WTC11 (cell line): ENCODE measurements around the gene TNNT3. TPM values are rescaled to one million over a fixed set of nuclear protein-coding genes. Genes with fewer than 3 reads are reported as not detected.
A peak's percentile ranks its signal among the peaks of the same experiment; 100 is the strongest.

ENCODE experiments used
- ATAC-seq: fragments of 200-7000 bp; cut with Tn5 transposase; 2 replicates; pipeline ENCODE4 v1.10.0; 2021; ENCODE audit warnings: mild to moderate bottlenecking, moderate library complexity
- CTCF ChIA-PET: fragments of 300-600 bp; sonication (Branson Sonifier 250); formaldehyde crosslinking; loops from one replicate; lab custom pipeline; 2021; ENCODE audit warnings: antibody characterized with exemption; lab: Charles Lee
- POLR2A ChIA-PET: fragments of 350-600 bp; sonication (Branson Sonifier 250); formaldehyde crosslinking; loops from one replicate; lab custom pipeline; 2021; ENCODE audit warnings: antibody characterized with exemption; lab: Charles Lee
- DNase-seq: peaks from one replicate; pipeline ENCODE4 v3.0.0; 2021; ENCODE audit warnings: low spot score
- H3K27ac Mint-ChIP-seq: 2 replicates; pipeline ENCODE4 v1.8.0; 2021; ENCODE audit warnings: mixed read lengths
- H3K27me3 Mint-ChIP-seq: 2 replicates; pipeline ENCODE4 v1.8.0; 2021; ENCODE audit warnings: low read depth, mild to moderate bottlenecking, moderate library complexity, mixed read lengths
- H3K36me3 Mint-ChIP-seq: 2 replicates; pipeline ENCODE4 v1.8.0; 2021; ENCODE audit warnings: mixed read lengths
- H3K4me1 Mint-ChIP-seq: 2 replicates; pipeline ENCODE4 v1.8.0; 2022; ENCODE audit warnings: mixed read lengths
- H3K4me3 Mint-ChIP-seq: 2 replicates; pipeline ENCODE4 v1.8.0; 2021; ENCODE audit warnings: mild to moderate bottlenecking, moderate library complexity, mixed read lengths
- H3K9me3 Mint-ChIP-seq: 2 replicates; pipeline ENCODE4 v1.8.0; 2021; ENCODE audit warnings: mixed read lengths
- ATF1 ChIP-seq: sonication (generic); formaldehyde crosslinking; IDR thresholded peaks from 2 replicates; pipeline ENCODE4 v1.8.1; 2023; ENCODE audit warnings: mild to moderate bottlenecking, moderate library complexity, missing genetic modification reagents
- ELF4 ChIP-seq: sonication (generic); formaldehyde crosslinking; IDR thresholded peaks from 2 replicates; pipeline ENCODE4 v1.8.1; 2022; ENCODE audit warnings: low read depth, mild to moderate bottlenecking, moderate library complexity, missing genetic modification reagents
- ESRRA ChIP-seq: sonication (generic); formaldehyde crosslinking; IDR thresholded peaks from 2 replicates; pipeline ENCODE4 v1.8.1; 2022; ENCODE audit warnings: mild to moderate bottlenecking, missing genetic modification reagents, borderline replicate concordance
- FOXK1 ChIP-seq: sonication (generic); formaldehyde crosslinking; IDR thresholded peaks from 2 replicates; pipeline ENCODE4 v1.8.0; 2022; ENCODE audit warnings: mild to moderate bottlenecking, moderate library complexity, missing genetic modification reagents
- FOXP1 ChIP-seq: sonication (generic); formaldehyde crosslinking; IDR thresholded peaks from 2 replicates; pipeline ENCODE4 v1.8.0; 2022; ENCODE audit warnings: missing genetic modification reagents, mild to moderate bottlenecking, moderate library complexity, borderline replicate concordance
- HMGA2 ChIP-seq: fragments of 250-450 bp; sonication (Bioruptor Pico); IDR thresholded peaks from 2 replicates; pipeline ENCODE4 v1.4.0; 2021; ENCODE audit warnings: mild to moderate bottlenecking, moderate library complexity
- IRF2 ChIP-seq: sonication (generic); formaldehyde crosslinking; IDR thresholded peaks from 2 replicates; pipeline ENCODE4 v1.8.0; 2022; ENCODE audit warnings: low read depth, missing genetic modification reagents, borderline replicate concordance
- JAZF1 ChIP-seq: fragments of 250-450 bp; sonication (Bioruptor Pico); IDR thresholded peaks from 2 replicates; pipeline ENCODE4 v1.9.0; 2021; ENCODE audit warnings: moderate library complexity, mild to moderate bottlenecking, inconsistent platforms
- NR1H2 ChIP-seq: sonication (generic); formaldehyde crosslinking; IDR thresholded peaks from 2 replicates; pipeline ENCODE4 v1.9.0; 2021; ENCODE audit warnings: mild to moderate bottlenecking, moderate library complexity, missing genetic modification reagents
- NR2C2 ChIP-seq: sonication (generic); formaldehyde crosslinking; IDR thresholded peaks from 2 replicates; pipeline ENCODE4 v1.8.0; 2022; ENCODE audit warnings: mild to moderate bottlenecking, missing genetic modification reagents
- NR3C1 ChIP-seq: sonication (generic); formaldehyde crosslinking; conservative IDR thresholded peaks from 2 replicates; pipeline ENCODE4 v1.8.1; 2023; ENCODE audit warnings: low read depth, mild to moderate bottlenecking, missing genetic modification reagents
- OVOL2 ChIP-seq: fragments of 250-450 bp; sonication (Bioruptor Pico); IDR thresholded peaks from 2 replicates; pipeline ENCODE4 v1.9.0; 2021; ENCODE audit warnings: mild to moderate bottlenecking, borderline replicate concordance
- RORB ChIP-seq: fragments of 250-450 bp; sonication (Bioruptor Pico); IDR thresholded peaks from 2 replicates; pipeline ENCODE4 v1.9.0; 2021; ENCODE audit warnings: mild to moderate bottlenecking
- SMAD4 ChIP-seq: sonication (generic); formaldehyde crosslinking; IDR thresholded peaks from 2 replicates; pipeline ENCODE4 v1.8.0; 2022; ENCODE audit warnings: mild to moderate bottlenecking, missing genetic modification reagents
- ZNF121 ChIP-seq: sonication (generic); formaldehyde crosslinking; IDR thresholded peaks from 2 replicates; pipeline ENCODE4 v1.8.0; 2023; ENCODE audit warnings: missing genetic modification reagents
- ZNF423 ChIP-seq: fragments of 250-450 bp; sonication (Bioruptor Pico); IDR thresholded peaks from 2 replicates; pipeline ENCODE4 v2.1.2; 2022; ENCODE audit warnings: mild to moderate bottlenecking, moderate library complexity
- ZNF671 ChIP-seq: fragments of 250-450 bp; sonication (Bioruptor Pico); IDR thresholded peaks from 2 replicates; pipeline ENCODE4 v1.8.0; 2021; ENCODE audit warnings: mild to moderate bottlenecking
- total RNA-seq: library from RNA; stranded (reverse); gene quantifications from 3 replicates; pipeline ENCODE4 v1.2.3, GENCODE V29; 2021
- TF ChIP-seq, protein P1 (sequence below): sonication (generic); formaldehyde crosslinking; IDR thresholded peaks from 2 replicates; pipeline ENCODE4 v1.8.1; 2022; ENCODE audit warnings: low read depth, mild to moderate bottlenecking, moderate library complexity, missing genetic modification reagents, borderline replicate concordance
- TF ChIP-seq, protein P2 (sequence below): sonication (generic); formaldehyde crosslinking; IDR thresholded peaks from 2 replicates; pipeline ENCODE4 v1.8.1; 2023; ENCODE audit warnings: mild to moderate bottlenecking, missing genetic modification reagents, moderate library complexity
- TF ChIP-seq, protein P3 (sequence below): sonication (generic); formaldehyde crosslinking; conservative IDR thresholded peaks from 2 replicates; pipeline ENCODE4 v1.8.1; 2022; ENCODE audit warnings: mild to moderate bottlenecking, missing genetic modification reagents
- TF ChIP-seq, protein P4 (sequence below): sonication (generic); formaldehyde crosslinking; IDR thresholded peaks from 2 replicates; pipeline ENCODE4 v1.8.0; 2022; ENCODE audit warnings: mild to moderate bottlenecking, missing genetic modification reagents
- TF ChIP-seq, protein P5 (sequence below): fragments of 250-450 bp; sonication (Bioruptor Pico); IDR thresholded peaks from 2 replicates; pipeline ENCODE4 v1.9.0; 2021; ENCODE audit warnings: mild to moderate bottlenecking, borderline replicate concordance
- TF ChIP-seq, protein P6 (sequence below): sonication (generic); formaldehyde crosslinking; IDR thresholded peaks from 2 replicates; pipeline ENCODE4 v1.8.0; 2023; ENCODE audit warnings: missing genetic modification reagents, mild to moderate bottlenecking, borderline replicate concordance

The TNNT3 gene
- total RNA-seq, 1 experiment from 2014 or later, result not detected

DNA sequence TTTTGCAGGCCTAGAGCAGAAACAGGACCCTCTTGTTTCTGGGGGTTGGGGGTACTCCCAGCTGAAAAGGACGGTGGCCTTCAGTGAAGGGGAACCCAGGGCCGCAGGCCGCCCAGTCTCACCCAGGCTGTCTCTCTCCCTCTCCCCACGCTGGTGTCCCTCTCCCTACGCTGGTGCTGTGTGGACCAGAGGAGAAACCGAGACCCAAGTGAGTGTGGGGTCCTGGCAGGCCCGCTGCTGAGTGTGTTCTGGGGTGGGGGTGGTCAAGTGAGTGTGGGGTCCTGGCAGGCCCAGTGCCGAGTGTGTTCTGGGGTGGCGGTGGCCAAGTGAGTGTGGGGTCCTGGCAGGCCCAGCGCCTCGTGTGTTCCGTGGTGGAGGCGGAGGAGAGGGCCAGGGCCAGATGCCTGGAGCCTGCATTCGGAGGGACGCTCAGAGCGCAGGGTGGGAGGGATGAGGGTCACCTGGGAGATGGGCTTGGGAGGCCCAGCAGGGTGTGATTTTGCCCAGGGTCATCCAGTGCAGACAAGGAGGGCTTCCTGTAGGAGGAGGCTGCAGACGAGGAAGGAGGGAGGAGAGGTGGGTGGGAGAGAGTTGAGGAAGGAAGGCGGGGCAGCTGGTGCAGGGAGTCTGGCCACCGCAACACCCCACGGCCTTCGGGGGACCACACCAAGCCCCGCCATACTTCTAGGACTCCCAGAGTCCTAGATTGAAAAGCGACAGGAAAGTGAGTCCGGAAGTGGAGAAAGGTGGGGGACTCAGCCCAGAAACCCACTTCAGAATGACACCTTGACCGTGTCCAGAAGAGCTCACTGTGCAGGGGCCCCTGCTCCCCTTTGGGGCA is 10.3 kb downstream of the TNNT3 start:
- no peak for ATAC-seq
- H3K4me3 Mint-ChIP-seq, result no peak overlapping the region
- peak; percentile 5 for DNase-seq
- TF ChIP-seq OVOL2 (CRISPR knock-in tag), result no peak
- TF ChIP-seq ESRRA, result no peak
- no peak for TF ChIP-seq ATF1 (CRISPR knock-in tag)
- TF ChIP-seq ZNF671 (CRISPR knock-in tag), result no peak
- no peak for TF ChIP-seq ZNF121
- TF ChIP-seq, protein P1, sequence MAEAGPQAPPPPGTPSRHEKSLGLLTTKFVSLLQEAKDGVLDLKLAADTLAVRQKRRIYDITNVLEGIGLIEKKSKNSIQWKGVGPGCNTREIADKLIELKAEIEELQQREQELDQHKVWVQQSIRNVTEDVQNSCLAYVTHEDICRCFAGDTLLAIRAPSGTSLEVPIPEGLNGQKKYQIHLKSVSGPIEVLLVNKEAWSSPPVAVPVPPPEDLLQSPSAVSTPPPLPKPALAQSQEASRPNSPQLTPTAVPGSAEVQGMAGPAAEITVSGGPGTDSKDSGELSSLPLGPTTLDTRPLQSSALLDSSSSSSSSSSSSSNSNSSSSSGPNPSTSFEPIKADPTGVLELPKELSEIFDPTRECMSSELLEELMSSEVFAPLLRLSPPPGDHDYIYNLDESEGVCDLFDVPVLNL, result no peak
- TF ChIP-seq, all 79 proteins: peak for 0
- Mint-ChIP-seq H3K27me3 (no peaks in the 10 kb centered on the region; the same call in 1 of the 2 replicates), H3K4me1 (no peaks in the 10 kb centered on the region), H3K27ac (no peak overlapping the region), H3K36me3 (no peaks in the 10 kb centered on the region), H3K9me3 (no peaks in the 10 kb centered on the region)
- CTCF ChIA-PET, result no interaction called here
- POLR2A ChIA-PET, result no interaction called here

DNA sequence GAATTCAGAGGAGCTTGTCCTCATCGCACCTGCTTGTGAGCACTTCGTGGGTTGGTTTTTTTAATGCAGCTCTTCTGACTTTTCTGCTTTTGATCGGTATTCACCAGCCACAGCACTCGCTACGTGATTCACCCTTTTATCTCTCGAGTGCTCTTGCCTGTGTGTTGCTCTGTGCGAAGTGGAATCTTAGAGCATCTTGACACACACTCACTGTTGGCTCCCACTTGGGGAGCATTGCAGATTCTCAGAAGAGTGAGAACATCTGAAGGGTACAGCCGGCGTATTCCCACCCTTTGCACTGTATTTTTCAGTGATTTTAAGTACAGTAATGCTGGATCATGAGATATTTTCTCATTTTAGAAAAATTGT is 10.9 kb downstream of the TNNT3 start:
- no peaks in the 10 kb centered on the region; the same call in 1 of the 2 replicates for H3K27me3 Mint-ChIP-seq
- no peak overlapping the region for H3K4me3 Mint-ChIP-seq
- no peak overlapping the region for H3K27ac Mint-ChIP-seq
- no peak for ATAC-seq
- POLR2A ChIA-PET, result no interaction called here
- H3K36me3 Mint-ChIP-seq, result no peaks in the 10 kb centered on the region
- no peaks in the 10 kb centered on the region for H3K9me3 Mint-ChIP-seq
- no peaks in the 10 kb centered on the region for H3K4me1 Mint-ChIP-seq
- TF ChIP-seq, protein P2, sequence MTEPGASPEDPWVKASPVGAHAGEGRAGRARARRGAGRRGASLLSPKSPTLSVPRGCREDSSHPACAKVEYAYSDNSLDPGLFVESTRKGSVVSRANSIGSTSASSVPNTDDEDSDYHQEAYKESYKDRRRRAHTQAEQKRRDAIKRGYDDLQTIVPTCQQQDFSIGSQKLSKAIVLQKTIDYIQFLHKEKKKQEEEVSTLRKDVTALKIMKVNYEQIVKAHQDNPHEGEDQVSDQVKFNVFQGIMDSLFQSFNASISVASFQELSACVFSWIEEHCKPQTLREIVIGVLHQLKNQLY (CRISPR knock-in tag), result no peak
- no peak for TF ChIP-seq SMAD4 (CRISPR knock-in tag)
- no peak for TF ChIP-seq HMGA2 (CRISPR knock-in tag)
- no peak for TF ChIP-seq FOXP1 (CRISPR knock-in tag)
- TF ChIP-seq, protein P3, sequence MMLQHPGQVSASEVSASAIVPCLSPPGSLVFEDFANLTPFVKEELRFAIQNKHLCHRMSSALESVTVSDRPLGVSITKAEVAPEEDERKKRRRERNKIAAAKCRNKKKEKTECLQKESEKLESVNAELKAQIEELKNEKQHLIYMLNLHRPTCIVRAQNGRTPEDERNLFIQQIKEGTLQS (CRISPR knock-in tag), result no peak
- TF ChIP-seq ZNF423, result no peak
- no peak for TF ChIP-seq JAZF1 (CRISPR knock-in tag)
- TF ChIP-seq, protein P4, sequence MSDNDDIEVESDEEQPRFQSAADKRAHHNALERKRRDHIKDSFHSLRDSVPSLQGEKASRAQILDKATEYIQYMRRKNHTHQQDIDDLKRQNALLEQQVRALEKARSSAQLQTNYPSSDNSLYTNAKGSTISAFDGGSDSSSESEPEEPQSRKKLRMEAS (CRISPR knock-in tag), result no peak
- TF ChIP-seq, protein P5, sequence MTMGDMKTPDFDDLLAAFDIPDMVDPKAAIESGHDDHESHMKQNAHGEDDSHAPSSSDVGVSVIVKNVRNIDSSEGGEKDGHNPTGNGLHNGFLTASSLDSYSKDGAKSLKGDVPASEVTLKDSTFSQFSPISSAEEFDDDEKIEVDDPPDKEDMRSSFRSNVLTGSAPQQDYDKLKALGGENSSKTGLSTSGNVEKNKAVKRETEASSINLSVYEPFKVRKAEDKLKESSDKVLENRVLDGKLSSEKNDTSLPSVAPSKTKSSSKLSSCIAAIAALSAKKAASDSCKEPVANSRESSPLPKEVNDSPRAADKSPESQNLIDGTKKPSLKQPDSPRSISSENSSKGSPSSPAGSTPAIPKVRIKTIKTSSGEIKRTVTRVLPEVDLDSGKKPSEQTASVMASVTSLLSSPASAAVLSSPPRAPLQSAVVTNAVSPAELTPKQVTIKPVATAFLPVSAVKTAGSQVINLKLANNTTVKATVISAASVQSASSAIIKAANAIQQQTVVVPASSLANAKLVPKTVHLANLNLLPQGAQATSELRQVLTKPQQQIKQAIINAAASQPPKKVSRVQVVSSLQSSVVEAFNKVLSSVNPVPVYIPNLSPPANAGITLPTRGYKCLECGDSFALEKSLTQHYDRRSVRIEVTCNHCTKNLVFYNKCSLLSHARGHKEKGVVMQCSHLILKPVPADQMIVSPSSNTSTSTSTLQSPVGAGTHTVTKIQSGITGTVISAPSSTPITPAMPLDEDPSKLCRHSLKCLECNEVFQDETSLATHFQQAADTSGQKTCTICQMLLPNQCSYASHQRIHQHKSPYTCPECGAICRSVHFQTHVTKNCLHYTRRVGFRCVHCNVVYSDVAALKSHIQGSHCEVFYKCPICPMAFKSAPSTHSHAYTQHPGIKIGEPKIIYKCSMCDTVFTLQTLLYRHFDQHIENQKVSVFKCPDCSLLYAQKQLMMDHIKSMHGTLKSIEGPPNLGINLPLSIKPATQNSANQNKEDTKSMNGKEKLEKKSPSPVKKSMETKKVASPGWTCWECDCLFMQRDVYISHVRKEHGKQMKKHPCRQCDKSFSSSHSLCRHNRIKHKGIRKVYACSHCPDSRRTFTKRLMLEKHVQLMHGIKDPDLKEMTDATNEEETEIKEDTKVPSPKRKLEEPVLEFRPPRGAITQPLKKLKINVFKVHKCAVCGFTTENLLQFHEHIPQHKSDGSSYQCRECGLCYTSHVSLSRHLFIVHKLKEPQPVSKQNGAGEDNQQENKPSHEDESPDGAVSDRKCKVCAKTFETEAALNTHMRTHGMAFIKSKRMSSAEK (CRISPR knock-in tag), result no peak
- TF ChIP-seq IRF2 (CRISPR knock-in tag), result no peak
- TF ChIP-seq NR1H2 (CRISPR knock-in tag), result no peak
- TF ChIP-seq ELF4 (CRISPR knock-in tag), result no peak
- TF ChIP-seq, protein P6, sequence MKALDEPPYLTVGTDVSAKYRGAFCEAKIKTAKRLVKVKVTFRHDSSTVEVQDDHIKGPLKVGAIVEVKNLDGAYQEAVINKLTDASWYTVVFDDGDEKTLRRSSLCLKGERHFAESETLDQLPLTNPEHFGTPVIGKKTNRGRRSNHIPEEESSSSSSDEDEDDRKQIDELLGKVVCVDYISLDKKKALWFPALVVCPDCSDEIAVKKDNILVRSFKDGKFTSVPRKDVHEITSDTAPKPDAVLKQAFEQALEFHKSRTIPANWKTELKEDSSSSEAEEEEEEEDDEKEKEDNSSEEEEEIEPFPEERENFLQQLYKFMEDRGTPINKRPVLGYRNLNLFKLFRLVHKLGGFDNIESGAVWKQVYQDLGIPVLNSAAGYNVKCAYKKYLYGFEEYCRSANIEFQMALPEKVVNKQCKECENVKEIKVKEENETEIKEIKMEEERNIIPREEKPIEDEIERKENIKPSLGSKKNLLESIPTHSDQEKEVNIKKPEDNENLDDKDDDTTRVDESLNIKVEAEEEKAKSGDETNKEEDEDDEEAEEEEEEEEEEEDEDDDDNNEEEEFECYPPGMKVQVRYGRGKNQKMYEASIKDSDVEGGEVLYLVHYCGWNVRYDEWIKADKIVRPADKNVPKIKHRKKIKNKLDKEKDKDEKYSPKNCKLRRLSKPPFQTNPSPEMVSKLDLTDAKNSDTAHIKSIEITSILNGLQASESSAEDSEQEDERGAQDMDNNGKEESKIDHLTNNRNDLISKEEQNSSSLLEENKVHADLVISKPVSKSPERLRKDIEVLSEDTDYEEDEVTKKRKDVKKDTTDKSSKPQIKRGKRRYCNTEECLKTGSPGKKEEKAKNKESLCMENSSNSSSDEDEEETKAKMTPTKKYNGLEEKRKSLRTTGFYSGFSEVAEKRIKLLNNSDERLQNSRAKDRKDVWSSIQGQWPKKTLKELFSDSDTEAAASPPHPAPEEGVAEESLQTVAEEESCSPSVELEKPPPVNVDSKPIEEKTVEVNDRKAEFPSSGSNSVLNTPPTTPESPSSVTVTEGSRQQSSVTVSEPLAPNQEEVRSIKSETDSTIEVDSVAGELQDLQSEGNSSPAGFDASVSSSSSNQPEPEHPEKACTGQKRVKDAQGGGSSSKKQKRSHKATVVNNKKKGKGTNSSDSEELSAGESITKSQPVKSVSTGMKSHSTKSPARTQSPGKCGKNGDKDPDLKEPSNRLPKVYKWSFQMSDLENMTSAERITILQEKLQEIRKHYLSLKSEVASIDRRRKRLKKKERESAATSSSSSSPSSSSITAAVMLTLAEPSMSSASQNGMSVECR (CRISPR knock-in tag), result no peak
- TF ChIP-seq ATF1 (CRISPR knock-in tag), result no peak
- no peak for TF ChIP-seq NR2C2
- TF ChIP-seq RORB, result no peak
- TF ChIP-seq NR3C1 (CRISPR knock-in tag), result no peak
- no peak for TF ChIP-seq FOXK1 (CRISPR knock-in tag)
- CTCF ChIA-PET, result no interaction called here
- DNase-seq, result no peak
